NCI-H510A (cell line): ENCODE results near the gene MAP4K4.

ENCODE experiments used
- DNase-seq: peaks from one replicate; lab custom pipeline; 2025; lab: John Stamatoyannopoulos, UW

Gene MAP4K4

DNA sequence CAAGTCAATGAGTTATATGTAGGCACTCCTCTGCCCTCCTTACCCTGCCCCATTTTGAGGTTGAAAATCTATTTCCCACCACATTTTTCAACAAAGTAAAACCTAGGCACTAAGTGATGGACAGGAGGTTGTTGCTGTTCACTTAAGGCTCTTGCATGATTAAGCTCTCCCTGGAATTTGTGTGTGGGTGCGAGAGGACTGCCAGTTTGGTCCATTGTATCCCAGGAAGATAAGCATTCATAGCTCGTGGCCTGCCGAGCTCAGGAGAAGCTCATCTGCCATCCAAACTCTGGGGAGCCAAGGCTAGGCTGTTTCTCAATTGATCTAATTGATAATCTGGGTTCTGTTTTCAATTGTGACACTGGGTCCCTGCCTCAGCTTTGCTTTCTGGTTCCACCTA is 4.7 kb upstream of the MAP4K4 start:
- DNase-seq, result no peak

DNA sequence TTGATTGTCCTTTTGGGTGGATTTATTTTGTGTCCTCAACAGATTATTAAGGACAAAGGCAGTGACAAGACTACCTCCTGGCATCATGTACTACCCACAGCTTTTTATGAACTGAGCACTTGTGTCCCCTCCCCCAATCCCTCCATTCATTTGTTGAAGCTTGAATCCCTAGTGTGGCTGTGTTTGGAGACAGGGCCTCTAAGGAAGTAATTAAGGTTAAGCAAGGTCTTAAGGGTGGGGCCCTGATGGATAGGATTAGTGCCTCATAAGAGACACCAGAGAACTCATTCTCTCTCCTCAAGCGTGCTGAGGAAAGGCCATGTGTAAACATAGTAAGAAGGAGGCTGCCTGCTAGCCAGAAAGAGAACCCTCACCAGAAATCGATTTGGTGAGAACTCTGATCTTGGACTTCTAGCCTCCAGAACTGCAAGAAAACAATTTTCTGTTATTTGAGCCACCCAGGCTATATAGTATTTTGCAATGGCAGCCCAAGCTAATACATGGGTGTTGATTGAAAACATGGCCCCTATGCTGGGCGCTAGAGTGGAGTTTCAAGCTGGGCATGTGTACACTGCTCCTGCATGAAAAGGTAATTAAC is 3.4 kb upstream of the MAP4K4 start:
- DNase-seq, result no peak

DNA sequence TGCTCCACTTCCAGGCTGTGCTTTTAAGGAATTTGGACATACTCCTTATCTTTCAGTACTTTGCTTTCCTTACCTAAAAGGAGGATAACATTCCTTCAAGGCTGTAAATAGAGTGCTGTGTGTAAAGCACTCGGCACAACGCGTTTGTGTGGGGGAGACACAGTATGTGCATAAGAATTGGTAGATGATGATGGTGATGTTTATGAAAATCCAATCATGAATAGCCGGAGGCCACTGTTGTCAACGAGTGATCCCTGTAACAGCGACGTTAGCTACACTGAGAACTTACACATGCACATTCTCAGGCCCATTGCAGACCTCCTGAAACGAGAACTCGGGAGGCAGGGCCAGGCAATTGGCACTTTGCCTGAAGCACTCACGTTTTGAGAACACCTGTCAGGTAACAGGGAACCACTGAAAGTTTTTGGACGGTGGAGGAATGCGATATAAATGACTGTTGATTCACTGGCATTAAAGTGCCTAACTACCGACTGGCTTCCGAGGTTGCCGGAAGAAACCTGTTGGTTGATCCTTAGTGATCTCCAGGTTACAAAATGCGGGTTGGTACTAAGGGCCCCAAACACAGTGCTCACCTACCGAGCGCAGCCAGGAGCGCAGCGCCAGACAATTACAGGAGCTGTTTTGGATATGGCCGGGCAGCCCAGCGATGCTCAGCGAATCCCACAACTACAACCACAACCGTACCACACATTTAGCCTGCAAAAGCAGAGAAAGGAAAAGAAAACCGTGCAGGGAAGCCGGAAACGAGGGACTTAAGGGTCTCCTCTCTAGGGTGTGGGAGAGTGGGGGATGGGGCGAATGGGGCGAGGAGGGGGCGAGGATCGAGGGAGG is 1.0 kb upstream of the MAP4K4 start:
- DNase-seq, result peak; percentile 23

DNA sequence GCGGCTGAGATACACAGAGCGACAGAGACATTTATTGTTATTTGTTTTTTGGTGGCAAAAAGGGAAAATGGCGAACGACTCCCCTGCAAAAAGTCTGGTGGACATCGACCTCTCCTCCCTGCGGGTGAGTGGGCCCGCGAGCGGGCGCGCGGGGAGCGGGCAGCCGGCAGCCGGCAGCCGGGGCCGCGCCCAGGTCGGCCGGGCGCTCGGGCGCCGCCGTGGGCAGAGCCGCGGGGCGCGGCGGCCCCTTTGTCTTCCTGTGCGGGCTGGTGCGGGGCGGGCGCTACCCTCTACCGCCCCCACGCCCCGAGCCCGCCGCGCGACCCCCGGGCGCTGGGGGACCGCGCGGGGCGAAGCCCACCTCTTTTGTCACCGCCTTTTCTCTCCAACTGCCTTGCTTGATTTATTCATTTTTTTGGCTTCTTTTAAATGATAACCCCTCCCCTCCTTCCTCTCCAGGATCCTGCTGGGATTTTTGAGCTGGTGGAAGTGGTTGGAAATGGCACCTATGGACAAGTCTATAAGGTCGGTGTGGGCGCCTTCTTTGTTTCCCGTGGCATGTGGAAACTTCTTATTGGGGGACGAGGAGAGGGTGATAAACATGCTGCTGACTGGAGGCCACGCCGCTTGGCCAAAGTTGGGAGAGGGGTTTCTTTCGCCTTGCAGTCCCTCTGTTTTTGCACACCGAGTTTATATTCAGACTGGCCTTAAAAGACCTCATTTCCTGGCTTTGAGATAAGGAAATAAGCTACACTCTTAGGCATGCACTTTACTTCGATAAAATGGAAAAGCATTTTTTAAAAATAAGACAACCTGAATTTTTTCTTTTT is 722 bp downstream of the MAP4K4 start:
- DNase-seq, result no peak

DNA sequence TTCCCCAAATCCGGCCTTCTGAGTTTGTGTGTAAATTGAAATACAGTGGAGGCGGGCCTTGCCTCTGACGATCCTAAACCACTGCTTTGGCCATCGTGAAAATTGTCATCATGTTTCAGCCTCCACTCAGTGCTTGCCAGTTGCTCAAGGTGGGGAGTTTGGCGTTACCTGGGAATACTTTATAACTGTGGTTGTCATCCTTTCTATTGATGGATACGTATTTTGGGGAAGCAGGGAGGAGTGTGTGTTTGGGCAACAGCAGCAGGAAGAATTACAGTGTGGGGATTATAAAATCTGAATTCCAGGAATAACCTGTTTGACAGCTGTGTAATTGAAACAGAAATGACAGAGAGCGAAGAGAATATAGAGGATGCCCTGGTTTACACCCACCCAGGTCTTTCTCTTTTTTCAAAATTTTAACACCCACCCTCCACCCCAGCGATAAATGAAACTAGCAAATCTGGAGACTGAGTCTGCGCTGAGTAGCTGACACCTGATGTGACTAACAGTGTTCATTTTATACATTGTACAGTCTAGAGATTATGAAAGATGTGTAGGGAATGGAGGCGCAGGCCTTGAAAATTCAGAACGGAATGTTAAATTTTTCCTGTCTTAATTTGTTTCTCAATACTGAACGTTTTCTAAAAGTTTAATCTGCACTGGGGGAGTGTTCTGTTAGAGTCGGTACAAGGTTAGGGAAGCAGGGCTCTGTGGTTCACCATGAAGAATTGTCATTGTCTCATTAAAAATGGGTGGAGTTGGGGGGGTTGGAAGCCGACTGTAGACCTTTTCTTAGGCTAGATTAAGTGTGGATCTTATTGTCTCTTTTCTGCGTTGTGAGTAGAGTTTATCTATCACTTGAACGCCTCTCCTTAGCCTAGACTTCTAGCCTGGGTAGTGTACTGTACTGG is 1.6 kb downstream of the MAP4K4 start:
- no peak for DNase-seq

DNA sequence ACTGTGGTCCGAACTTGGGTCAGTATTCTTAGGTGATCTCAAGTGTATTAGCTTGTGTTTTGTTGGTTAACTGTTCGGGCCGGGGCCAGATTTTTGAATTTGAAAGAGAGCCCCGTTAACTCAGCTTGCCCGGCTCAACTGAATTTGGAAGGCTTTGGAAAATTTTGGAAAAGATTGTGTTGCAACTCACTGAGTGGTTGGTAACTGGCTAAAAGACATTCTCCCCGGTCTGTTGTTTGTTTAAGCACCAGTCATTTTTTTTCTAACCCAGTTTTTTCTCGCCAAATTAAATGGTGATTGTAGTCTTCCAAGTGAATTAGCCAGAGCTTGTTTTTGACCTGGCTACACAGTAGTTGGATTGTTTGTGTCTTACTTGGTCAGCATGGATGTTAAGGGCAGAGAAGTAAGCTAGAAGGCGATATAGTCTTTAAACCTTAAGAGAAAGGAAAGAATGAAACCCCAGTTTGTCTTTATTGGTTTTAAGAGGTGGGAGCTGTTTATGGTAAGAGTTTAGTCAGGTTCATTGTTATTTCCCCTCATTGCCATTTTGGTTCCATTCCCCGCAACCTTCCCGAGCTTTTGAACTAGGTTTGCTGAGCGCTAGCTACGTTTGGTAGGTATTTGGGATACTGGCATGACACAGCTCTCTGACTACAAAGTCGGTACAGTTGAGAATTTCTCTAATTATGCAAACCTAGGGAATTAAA is 2.4 kb downstream of the MAP4K4 start:
- no peak for DNase-seq

DNA sequence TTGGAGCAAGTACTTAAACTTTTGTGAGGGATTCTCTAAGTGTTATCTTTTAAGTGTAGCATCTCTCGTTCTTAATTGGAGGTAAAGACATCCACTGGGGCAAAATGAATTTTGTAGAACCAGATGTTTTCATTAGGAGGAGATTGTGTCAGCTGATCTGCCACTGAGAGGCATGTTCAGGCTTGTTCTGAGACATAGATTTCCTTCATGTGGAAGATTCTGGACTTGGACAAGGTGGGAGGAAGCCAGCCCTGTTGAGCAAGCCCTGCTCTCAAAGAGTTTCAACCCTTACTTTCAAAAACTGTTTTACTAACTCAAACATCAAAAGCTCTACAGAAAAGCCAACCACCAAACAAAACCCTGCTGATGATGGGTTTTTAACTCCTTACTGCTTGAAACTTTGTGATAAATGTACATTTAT is 6.5 kb downstream of the MAP4K4 start:
- no peak for DNase-seq

DNA sequence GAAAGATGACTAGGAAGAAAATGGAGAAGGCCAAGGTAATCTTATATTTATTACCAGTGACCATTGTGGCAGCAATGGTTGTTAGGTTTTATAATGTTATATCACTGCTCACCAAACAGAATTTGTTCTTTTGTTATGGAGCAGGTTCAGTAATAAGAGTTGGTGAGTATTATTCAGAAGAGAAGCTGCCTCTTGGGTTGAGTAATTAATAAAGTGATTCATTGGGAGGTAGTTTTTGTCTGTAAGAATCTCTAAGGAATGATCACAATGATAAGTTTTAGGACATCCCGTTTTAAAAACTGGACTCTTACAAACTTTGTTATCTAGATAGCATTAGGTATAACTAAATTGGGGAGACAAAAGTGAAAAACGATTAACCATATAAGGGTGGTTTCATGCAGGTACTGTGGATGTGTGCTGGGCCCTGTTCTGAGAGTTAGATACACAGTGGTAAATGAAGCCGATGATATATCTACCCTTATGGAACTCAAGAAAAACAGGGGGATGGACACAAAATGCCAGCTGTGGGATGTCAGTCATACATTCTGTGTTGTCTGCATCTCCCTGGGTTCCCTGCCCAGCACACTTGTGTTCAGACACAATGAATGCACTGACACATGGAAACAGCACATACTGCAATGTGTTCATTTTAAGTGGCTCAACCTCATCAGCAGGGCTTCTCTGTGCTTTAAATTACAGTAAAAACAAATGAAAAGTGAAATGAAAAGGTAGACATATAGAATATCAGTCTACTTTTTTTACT is 7.5 kb downstream of the MAP4K4 start:
- no peak for DNase-seq

DNA sequence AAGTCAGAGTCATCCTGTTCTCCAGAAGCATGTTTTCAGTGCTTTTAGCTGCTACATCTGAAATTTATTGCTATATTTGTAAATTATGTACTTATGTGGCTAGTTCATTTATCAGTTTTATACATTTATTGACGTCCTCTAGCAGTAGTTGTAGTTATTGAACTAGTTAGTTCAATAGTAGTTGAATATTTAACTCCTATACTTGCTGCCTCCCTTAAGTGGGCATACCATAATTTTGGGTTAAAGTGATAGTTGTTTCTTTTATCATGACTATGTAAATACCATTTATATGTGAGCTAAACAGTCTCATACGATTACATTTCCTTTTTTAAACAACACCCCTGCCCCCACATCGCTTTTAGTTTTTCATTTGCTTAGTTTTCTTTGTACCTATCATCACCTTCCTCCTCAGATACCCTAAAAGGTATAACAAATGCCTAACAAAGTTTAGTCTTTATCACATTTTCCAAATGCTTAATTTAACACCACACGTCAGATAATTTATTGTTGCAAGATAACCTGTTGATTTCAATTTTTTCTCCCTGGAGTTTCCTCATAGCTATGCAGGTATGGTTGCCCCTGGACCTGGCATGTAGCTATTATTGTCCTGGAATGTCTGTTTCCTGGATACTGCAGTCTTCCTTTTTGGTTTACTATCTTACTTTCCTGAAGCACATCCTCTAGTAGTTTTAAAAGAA is 8.8 kb downstream of the MAP4K4 start:
- no peak for DNase-seq

DNA sequence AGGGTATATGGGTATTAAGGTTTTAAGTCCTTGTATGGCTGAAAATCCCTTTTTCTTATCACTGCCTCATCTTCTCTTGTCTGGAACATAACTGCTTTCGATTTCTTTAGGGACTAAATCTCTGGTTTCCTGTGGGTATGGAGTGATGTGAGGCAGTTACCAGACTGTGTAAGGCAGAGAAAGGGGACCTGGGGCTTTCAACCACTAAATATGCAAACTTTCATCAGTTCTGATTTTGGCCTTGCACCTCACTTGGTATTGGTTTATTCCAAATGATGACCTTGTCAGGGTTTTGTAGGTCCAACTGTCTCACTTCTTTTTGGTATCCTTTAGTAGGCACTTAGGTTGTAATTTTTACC is 9.3 kb downstream of the MAP4K4 start:
- DNase-seq, result no peak

DNA sequence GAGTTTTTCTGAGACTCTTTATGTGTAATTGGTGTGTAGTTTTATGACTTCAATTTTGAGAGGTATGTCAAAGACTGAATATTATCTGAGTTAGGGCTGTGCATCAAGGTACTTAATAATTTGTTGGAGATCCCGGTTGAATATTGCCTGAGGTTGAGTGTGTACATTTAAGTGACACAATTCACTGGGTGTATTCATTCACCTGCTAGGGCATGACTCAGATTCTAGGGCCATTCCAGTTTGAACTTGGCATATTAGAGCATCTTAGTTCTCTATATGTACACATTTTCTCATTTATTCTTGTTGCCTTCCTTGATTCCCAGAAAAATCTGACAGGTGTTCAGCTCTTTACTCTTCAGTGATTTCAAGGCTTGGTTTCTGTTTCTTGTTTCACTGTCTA is 12.5 kb downstream of the MAP4K4 start:
- no peak for DNase-seq

DNA sequence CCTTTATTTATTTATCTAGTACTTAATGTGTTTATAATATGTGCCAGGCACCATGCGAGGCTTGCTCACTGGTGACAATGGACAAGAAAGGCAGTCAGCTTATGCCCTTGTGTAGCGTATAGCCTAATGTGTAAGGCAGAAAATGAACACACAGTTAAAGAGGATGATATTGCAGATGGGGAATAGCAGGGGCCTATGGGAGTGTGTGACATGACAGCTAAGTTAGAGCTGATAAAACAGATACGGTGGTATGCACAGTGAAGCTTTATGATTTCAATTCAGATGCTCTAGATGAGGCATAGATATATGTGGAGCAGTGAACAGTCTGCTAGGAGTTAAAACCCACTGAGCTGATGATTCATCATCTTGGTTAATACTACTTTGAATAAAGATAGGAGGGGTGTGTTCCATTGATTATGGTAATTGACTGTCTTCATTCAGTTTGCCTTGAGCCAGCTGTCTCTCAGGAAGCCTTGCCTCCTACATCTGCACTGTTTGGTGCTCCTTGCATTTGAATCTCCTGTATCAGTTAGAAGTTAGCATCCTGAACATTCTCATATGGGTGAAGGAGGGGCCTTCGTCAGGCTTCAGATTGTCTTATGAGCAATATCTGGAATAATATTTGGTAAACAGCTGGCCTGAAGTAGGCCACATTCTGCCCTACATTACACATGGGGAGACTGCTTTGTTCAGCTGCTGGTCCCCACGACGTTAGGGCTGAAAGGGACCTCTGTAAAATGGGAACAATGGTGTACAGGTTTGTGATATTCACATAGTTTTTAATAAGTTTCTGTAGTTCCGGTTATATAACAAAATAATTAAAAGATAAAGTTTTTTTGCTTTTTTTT is 13.2 kb downstream of the MAP4K4 start:
- DNase-seq, result no peak

DNA sequence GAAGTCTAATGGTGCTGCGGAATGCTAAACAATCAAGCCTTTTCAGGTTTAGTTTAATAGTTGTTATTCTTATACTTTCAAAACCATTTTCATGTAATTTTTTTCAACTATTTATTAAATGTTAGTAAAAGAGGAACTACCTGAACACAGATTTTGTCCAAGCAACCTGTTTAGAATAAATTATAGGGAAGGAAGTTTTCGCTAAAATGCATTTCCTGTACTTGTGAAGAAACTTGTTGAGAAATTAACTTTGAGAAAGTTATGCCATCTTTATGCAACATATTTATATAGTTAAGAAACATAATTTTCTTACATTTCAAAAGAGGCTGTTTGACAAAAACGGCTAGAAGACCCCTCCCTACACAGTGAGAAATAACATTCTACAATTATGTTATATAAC is 16.6 kb downstream of the MAP4K4 start:
- DNase-seq, result no peak

DNA sequence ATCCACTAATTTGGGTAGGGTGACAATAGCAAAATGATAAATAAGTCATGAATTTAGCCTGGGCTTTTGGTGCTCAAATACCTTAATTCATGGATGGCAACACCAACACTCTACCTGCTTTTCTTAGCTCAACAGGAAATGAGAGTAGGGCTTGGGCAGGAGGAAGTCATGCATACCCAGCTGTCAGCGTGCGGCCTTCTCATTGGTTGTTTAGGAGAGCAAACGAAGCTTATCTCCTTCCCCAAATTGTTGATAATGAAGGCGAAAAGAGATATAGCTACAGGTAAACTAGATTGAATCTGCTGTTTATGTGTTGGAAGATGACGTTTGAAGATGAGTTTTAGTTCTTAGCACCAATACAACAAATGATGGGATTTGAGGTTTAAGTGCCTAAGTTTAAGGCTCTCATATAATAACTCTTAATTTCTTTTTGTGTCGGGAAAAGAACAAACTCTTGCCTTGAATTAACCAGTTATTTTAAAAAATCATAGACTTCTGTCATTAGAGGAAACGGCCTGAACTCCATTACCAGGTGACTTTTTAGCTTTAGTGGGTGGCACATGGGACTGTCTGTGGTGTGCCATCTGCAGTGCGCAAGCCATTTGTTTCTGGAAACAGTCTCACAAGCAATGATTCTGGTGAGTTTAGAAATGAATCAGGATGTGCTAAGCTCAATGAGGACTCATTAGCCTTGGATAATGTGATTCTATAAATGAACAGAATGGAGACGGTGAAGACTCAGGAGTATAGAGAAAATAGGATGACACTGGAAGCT is 19.8 kb downstream of the MAP4K4 start:
- DNase-seq, result no peak

DNA sequence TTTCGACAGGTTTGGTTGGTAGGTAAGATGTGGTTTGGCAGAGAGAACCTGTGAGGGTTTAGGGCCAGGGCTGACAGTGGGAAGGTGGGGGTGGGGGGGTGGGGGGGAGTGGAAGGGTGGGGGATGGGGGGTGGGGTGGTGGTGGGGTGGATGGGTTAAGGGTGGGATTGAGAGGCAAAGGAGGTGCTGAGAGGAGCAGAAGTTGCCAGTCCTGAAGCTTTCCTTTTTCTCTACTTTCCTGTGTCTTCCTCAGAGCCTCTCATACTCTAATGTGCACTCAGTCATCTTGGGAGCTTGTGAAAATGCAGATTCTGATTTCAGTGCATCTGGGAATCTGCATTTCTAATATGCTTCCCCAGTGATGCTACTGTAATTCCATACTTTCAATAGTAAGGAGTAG is 21.0 kb downstream of the MAP4K4 start:
- DNase-seq, result no peak

DNA sequence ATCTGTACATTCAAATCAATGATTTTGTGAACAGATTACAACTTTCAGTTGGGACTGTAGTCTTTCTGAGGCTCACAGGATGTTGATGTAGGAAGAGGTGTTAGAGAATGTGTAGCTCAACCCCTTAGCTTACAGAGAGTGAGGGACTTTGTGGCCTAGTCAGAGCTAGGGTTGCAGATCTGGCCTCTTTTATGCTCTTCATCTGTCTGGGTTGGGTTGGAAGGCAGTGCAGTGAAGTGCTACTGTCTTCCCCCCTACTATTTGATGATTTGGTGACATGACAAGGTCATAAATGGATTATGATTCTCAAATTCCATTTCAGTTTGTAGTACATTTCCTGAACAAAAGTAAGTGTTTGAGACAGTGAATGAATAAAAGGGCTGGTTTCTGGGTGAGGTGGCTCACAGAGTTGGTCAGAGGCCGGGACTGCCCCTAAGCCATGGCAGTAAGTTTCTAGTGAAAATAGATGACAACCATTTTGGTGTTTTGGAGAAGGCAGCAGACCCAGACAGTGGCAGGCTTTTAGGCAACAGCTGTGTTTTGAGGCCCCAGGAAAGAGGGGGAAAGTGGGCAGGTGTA is 21.6 kb downstream of the MAP4K4 start:
- no peak for DNase-seq

DNA sequence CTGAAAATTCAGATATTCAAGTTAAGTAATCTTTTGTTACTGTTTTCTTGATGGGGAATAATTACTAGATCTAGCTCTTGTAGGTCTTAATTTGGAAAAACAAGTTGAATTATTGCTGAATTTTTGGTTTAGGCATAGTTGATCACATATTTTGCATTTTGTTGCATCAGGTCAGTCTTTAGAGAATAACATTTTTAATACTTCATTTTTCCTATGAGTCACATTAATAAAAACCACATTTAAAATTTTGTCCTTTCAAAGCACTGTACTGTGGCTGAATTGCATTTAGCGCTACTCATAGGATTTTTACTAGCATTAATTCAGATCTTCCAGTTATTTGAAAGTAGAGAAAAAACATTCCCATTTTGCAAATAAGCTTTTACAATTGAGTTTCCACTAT is 23.2 kb downstream of the MAP4K4 start:
- no peak for DNase-seq

DNA sequence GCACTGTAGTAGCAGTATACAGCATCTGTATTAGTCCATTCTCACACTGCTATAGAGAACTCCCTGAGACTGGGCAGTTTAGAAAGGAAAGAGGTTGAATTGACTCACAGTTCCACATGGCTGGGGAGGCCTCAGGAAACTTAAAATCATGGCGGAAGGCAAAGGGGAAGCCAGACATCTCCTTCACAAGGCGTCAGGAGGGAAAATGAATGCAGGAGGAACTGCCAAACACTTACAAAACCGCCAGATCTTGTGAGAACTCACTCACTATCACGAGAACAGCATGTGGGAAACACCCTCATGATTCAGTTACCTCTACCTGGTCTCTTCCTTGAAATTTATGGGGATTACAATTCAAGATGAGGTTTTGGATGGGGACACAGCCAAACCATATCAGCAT is 25.4 kb downstream of the MAP4K4 start:
- DNase-seq, result no peak
